Cardiac atrium fibroblast (primary cell): Measurements from ENCODE around the gene SPTAN1. TPM values are rescaled to one million over a fixed set of nuclear protein-coding genes. Genes with fewer than 3 reads are reported as not detected.

Source experiments
- total RNA-seq: library from RNA; depleted of rRNA; stranded (reverse); fragments of >200 nt; gene quantifications from 2 replicates; pipeline ENCODE4 v1.2.3, GENCODE V29; 2015

Gene SPTAN1
- total RNA-seq: 226 and 237 TPM in 2 replicates

GRCh38 chr9:128552153-128552743, at the start of gene SPTAN1:
SPTAN1 (plus strand) TSS chr9:128552587; CDS start chr9:128566741, 14,154 bp downstream.

GRCh38 chr9:128504485-128505413, 47.6 kb upstream of the SPTAN1 start, which contains the start of gene GLE1:
GLE1 (plus strand) TSS chr9:128504719; CDS start chr9:128504806, 87 bp downstream.

GRCh38 chr9:128656416-128657343, 104.3 kb downstream of the SPTAN1 start, which contains the start of gene DYNC2I2:
DYNC2I2 (minus strand) TSS chr9:128656847; CDS start chr9:128656726, 121 bp downstream.

Other genes starting within 250 kb of the SPTAN1 start
- gene TRUB2, start 230.1 kb upstream of the SPTAN1 start, total RNA-seq: 11.7 and 15.9 TPM in 2 replicates
- 30.5 and 33.0 TPM in 2 replicates for gene COQ4, start 229.7 kb upstream of the SPTAN1 start, total RNA-seq
- 14.3 and 22.0 TPM in 2 replicates for gene SLC27A4, start 212.1 kb upstream of the SPTAN1 start, total RNA-seq
- 39.2 and 39.4 TPM in 2 replicates for gene URM1, start 181.2 kb upstream of the SPTAN1 start, total RNA-seq
- gene CERCAM, start 131.7 kb upstream of the SPTAN1 start, total RNA-seq: 198 and 199 TPM in 2 replicates
- 23.5 and 36.0 TPM in 2 replicates for gene ODF2, start 96.6 kb upstream of the SPTAN1 start, total RNA-seq
- gene GLE1, start 47.9 kb upstream of the SPTAN1 start, total RNA-seq: 19.0 and 22.2 TPM in 2 replicates
- 20.9 and 40.7 TPM in 2 replicates for gene DYNC2I2, start 104.3 kb downstream of the SPTAN1 start, total RNA-seq
- gene SET, start 136.6 kb downstream of the SPTAN1 start, total RNA-seq: 182 and 183 TPM in 2 replicates
- gene PKN3, start 149.9 kb downstream of the SPTAN1 start, total RNA-seq: 0.65 and 9.7 TPM in 2 replicates
- gene ZDHHC12, start 171.5 kb downstream of the SPTAN1 start, total RNA-seq: 39.0 and 44.4 TPM in 2 replicates
- gene ZER1, start 219.3 kb downstream of the SPTAN1 start, total RNA-seq: 23.7 and 46.9 TPM in 2 replicates
- 14.3 and 30.7 TPM in 2 replicates for gene TBC1D13, start 234.7 kb downstream of the SPTAN1 start, total RNA-seq